Effector memory CD8-positive, alpha-beta T cell (primary cell): Measurements from ENCODE around the gene PGGT1B.

Experiments
- ATAC-seq: fragments of 150-1000 bp; cut with Tn5 transposase; replicated peaks from 2 replicates; pipeline ENCODE4 v1.10.0; 2021; ENCODE audit warnings: mild to moderate bottlenecking, moderate library complexity
- DNase-seq, 3 experiments: peaks; one replicate each; pipeline ENCODE4 v3.0.0; 2021
- H3K27ac Mint-ChIP-seq, 2 donors: one replicate each; pipeline ENCODE4 v1.8.0; 2022; ENCODE audit warnings: mild to moderate bottlenecking in 2 of 2, mixed read lengths in 2 of 2, moderate library complexity in 2 of 2
- H3K27me3 Mint-ChIP-seq, 2 donors: one replicate each; pipeline ENCODE4 v1.8.0; 2022; ENCODE audit warnings: mixed read lengths in 2 of 2
- H3K36me3 Mint-ChIP-seq: one replicate; pipeline ENCODE4 v1.8.0; 2022; ENCODE audit warnings: mild to moderate bottlenecking, moderate library complexity, mixed read lengths; ENCODE audit not compliant: insufficient read depth
- H3K4me1 Mint-ChIP-seq, 2 donors: one replicate each; pipeline ENCODE4 v1.8.0; 2022; ENCODE audit warnings: low read depth in 2 of 2, mixed read lengths in 2 of 2
- H3K4me3 Mint-ChIP-seq, 2 donors: one replicate each; pipeline ENCODE4 v1.8.0; 2022; ENCODE audit warnings: mild to moderate bottlenecking in 2 of 2, mixed read lengths in 2 of 2, moderate library complexity in 2 of 2
- H3K9me3 Mint-ChIP-seq, 2 donors: one replicate each; pipeline ENCODE4 v1.8.0; 2022; ENCODE audit warnings: mixed read lengths in 2 of 2

PGGT1B gene

DNA sequence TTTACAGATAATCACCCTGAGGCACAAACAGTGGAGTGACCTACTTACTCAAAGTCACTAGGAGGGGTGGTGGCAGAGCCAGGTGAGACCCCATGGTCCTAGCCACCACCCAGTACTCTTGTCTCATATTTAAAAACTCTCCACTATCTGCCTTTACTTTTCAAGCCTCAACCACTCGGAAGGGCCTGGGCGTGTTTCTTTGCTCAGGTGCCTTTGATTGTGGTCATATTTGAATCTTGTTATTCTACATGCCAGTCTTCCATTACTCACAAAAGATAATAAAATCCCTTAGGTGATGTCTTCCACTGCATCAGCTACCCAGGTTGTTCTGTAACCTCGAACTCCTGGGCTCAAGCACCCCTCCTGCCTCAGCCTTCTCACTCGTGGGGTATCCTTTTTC is 72.3 kb downstream of the PGGT1B start:
- no peak for DNase-seq
- H3K27ac Mint-ChIP-seq: no peak overlapping the region
- no peaks in the 10 kb centered on the region for H3K4me1 Mint-ChIP-seq
- H3K4me3 Mint-ChIP-seq: no peak overlapping the region
- no peaks in the 10 kb centered on the region for H3K36me3 Mint-ChIP-seq
- peaks cover 12 to 30% of the 10 kb centered on the region in 2 donors for H3K27me3 Mint-ChIP-seq
- H3K9me3 Mint-ChIP-seq: no peaks in the 10 kb centered on the region
- ATAC-seq: no peak

DNA sequence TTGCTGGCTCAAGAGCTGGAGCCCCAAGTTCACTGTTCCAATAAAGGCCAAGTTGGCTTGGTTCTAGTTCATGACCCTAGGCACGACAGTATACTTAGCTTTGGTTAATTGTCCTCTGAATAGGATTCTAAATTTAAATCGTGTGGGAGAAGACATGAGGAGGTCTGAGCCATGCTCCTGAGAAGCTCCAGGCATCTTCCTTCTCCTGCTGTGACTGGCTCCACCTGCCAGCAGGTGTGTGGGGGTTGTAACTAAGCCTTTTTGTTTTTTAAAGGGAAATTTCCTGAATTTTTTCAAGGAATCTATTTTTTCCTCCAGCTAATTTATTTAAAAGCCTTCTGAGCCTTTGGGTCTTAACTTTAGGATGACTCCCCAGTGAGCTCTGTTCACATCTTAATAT is 72.8 kb downstream of the PGGT1B start:
- no peak for DNase-seq
- no peaks in the 10 kb centered on the region for H3K36me3 Mint-ChIP-seq

DNA sequence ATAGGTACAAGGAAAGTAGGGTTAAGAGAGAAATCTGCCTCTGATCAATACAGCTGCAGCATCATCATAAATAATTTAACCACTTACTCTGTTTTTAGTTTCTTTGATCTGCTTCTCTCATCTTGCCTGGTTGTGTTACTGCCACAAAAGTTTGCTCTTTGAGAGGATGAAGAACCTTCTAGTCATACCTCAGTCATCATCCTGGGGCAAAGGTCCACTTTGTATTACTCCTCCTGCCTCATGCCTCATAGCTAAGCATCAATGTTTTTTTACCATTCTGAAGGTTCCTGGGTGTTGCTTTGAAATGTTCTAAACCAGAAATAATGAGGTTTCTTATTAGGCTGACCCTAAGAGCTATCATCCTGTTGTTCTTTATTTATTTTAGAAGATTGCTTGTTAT is 75.9 kb downstream of the PGGT1B start:
- Mint-ChIP-seq H3K9me3 (no peaks in the 10 kb centered on the region), H3K36me3 (no peaks in the 10 kb centered on the region), H3K27ac (no peak overlapping the region), H3K4me1 (no peaks in the 10 kb centered on the region), H3K27me3 (peaks cover 35 to 53% of the 10 kb centered on the region in 2 donors), H3K4me3 (no peak overlapping the region)
- ATAC-seq (no peak), DNase-seq (no peak)

More for the DNA sequence above, 72.8 kb downstream of the PGGT1B start:
- no peak for ATAC-seq
- Mint-ChIP-seq H3K4me3 (no peak overlapping the region), H3K27me3 (peaks cover 17 to 33% of the 10 kb centered on the region in 2 donors), H3K4me1 (no peaks in the 10 kb centered on the region), H3K27ac (no peak overlapping the region), H3K9me3 (no peaks in the 10 kb centered on the region)

DNA sequence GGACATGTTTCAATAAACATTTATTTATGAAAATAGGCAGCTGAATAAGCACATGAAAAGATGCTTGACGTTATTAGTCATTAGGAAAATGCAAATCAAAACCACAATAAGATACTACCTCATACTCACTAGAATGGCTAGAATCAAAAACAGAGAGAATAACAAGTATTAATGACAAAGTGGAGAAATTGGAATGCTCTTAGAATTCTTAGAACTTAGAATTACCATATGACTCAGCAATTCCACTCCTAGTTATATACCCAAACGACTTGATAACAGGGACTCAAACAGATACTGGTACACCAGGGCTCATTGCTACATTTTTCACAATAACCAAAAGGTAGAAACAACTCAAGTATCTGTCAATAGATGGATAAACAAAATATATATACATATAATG is 77.9 kb downstream of the PGGT1B start:
- H3K27ac Mint-ChIP-seq: no peak overlapping the region
- H3K36me3 Mint-ChIP-seq: no peaks in the 10 kb centered on the region
- H3K27me3 Mint-ChIP-seq: peaks cover 55 to 63% of the 10 kb centered on the region in 2 donors
- no peak for ATAC-seq
- H3K4me3 Mint-ChIP-seq: no peak overlapping the region
- DNase-seq: no peak
- H3K4me1 Mint-ChIP-seq: peaks cover 6 to 14% of the 10 kb centered on the region in 2 donors
- H3K9me3 Mint-ChIP-seq: peaks cover 0 to 2% of the 10 kb centered on the region in 2 donors

DNA sequence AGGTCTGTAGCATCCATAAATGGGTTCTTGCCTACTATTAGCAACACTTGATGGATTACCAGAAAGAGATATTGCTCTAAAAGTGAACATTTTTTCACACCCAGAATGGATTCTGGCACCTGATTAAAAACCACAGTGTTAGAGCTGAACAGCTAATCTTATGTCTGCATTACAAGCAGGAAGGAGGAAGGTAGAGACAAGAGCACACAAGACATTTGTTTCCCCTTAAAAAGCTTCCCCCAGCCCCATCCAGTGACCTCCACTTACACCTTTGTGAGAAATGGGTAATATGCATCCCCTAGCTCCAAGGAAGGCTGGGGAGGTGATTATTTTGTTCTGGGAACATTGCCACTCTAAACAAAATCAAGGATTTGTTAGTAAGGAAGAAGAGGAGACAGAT is 80.9 kb downstream of the PGGT1B start:
- Mint-ChIP-seq H3K4me3 (no peak overlapping the region), H3K4me1 (peaks cover 13 to 15% of the 10 kb centered on the region in 2 donors), H3K9me3 (peaks cover 0 to 2% of the 10 kb centered on the region in 2 donors), H3K36me3 (peaks cover 2% of the 10 kb centered on the region), H3K27ac (no peak overlapping the region), H3K27me3 (peaks cover 77 to 83% of the 10 kb centered on the region in 2 donors)
- ATAC-seq (peak; percentile 25), DNase-seq (no peak)

DNA sequence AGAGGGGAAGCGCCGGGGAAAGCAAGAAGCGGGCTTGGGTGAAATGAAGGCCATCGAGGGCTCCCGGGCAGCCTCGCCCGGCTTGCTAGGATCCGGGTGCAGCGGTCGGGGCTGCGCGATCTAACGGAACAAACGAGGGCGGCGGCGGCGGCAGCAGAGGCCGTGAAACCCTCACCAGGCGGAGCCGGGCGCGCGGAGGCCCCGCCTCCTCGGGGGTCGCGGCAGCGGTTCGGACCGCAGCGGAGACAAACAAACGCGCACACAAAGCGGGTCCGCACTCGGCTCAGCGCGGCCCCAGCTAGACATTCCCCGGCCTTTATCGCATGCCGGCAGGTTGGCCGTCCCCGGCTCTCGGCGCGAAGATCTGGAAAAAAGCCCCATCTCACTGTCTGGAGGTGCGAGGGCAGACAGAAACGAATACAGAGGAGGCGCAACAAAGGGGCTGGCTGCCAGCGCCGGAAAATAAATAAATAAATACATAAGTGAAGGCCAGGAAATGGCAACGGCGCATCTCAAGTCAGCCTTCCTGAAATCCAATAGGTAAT is 82.4 kb downstream of the PGGT1B start:
- H3K36me3 Mint-ChIP-seq: peaks cover 2% of the 10 kb centered on the region
- peaks cover 0 to 2% of the 10 kb centered on the region in 2 donors for H3K9me3 Mint-ChIP-seq
- H3K4me3 Mint-ChIP-seq: peak overlapping the region; percentile 90 to 91
- H3K27ac Mint-ChIP-seq: peak overlapping the region in 1 of 2 donors; percentile 81
- peaks cover 78 to 82% of the 10 kb centered on the region in 2 donors for H3K27me3 Mint-ChIP-seq
- peak; percentile 76 for ATAC-seq
- H3K4me1 Mint-ChIP-seq: peaks cover 13 to 15% of the 10 kb centered on the region in 2 donors
- peak in 1 of 3 experiments; percentile 21 for DNase-seq

DNA sequence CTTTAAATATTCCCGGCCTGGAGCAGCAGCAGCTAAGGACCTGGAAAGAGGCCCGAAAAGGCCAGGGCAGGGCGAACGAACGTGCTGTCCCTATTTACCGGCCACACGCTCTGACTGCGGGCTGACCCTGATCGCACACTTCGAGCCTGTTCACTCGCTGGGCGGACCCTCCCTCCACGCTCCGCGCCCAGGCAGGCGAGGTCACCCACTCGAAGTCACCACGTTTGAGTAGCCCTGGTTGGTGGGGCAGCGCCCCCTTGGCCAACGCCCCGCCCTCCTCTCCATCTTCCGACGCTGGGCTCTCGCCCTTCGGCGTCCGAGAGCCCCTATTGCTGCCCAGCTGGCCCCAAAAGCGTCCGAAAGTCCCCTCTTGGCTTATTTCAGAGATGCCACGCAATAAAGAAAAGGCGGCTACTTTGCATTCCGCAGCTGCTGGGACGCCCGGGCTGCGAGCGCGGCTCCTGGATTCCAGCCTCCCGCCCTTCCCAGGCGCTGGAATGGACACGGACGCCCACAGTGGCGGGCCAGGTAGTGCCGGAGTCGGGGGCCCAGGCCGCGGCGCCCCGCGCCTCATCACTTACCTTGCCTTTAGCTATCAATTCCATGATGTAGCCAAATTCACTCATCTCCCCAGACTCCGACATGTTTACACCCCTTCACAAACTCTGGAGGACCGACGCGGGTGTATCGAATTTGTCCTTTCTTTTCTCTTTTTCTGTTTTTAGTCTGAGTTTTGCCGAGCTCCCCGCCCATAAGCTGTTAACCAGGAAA is 83.1 kb downstream of the PGGT1B start:
- Mint-ChIP-seq H3K4me1 (peaks cover 13 to 15% of the 10 kb centered on the region in 2 donors), H3K9me3 (peaks cover 0 to 2% of the 10 kb centered on the region in 2 donors), H3K27ac (peak overlapping the region in 1 of 2 donors; percentile 81), H3K4me3 (peak overlapping the region; percentile 90 to 91), H3K27me3 (peaks cover 78 to 79% of the 10 kb centered on the region in 2 donors), H3K36me3 (peaks cover 2% of the 10 kb centered on the region)
- peak; percentile 22 for ATAC-seq
- no peak for DNase-seq

DNA sequence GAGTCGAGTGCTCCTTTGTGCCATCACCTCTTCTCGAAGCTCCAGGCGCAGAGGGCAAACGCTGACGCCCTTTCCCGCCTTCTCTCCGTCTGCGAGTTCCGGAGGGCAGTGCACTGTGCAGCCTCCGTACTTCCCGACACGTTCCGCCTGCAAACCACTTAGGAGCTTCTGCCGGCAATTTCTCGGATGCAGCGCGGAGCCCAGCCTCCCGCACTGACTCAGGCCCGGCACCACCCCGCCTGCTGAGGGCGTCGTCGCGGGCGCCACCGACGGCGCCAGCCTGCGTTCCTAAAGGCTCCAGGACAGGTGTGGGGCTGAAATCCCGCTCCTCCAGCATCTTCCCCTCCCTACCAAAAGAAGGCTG is 83.7 kb downstream of the PGGT1B start:
- Mint-ChIP-seq H3K36me3 (peaks cover 2% of the 10 kb centered on the region), H3K9me3 (peaks cover 0 to 2% of the 10 kb centered on the region in 2 donors), H3K4me3 (peak overlapping the region in 1 of 2 donors; percentile 91), H3K27me3 (peaks cover 78 to 79% of the 10 kb centered on the region in 2 donors), H3K4me1 (peaks cover 13 to 15% of the 10 kb centered on the region in 2 donors), H3K27ac (no peak overlapping the region)
- DNase-seq (no peak), ATAC-seq (no peak)

DNA sequence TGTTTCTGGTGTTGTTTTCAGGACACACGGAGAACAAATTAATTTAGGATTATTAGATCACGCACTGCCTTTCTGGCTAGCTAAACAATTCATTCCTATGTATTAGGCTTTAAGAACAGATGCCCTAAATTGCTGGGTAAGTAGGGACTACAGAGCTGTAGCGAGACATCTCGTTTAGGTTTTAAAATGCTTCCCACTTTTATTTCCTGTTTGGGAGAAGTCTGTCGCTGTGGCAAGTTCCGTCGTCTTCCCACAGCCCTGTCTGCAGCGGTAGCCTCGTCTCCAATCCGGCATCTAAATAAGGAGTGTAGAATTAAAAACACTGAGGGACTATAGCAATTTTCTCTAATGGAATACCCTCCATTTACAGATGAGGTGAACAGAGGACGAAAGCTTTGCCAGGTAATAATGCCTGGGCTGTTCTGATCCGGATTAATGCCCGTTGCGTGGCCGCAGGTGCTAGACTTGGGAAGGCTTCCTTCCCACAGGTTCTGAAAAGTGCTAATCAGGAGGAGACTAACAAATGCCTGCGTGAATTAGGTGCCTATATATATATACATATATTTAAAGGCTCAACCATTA is 91.7 kb downstream of the PGGT1B start:
- H3K9me3 Mint-ChIP-seq: peaks cover 0 to 4% of the 10 kb centered on the region in 2 donors
- no peak overlapping the region for H3K27ac Mint-ChIP-seq

DNA sequence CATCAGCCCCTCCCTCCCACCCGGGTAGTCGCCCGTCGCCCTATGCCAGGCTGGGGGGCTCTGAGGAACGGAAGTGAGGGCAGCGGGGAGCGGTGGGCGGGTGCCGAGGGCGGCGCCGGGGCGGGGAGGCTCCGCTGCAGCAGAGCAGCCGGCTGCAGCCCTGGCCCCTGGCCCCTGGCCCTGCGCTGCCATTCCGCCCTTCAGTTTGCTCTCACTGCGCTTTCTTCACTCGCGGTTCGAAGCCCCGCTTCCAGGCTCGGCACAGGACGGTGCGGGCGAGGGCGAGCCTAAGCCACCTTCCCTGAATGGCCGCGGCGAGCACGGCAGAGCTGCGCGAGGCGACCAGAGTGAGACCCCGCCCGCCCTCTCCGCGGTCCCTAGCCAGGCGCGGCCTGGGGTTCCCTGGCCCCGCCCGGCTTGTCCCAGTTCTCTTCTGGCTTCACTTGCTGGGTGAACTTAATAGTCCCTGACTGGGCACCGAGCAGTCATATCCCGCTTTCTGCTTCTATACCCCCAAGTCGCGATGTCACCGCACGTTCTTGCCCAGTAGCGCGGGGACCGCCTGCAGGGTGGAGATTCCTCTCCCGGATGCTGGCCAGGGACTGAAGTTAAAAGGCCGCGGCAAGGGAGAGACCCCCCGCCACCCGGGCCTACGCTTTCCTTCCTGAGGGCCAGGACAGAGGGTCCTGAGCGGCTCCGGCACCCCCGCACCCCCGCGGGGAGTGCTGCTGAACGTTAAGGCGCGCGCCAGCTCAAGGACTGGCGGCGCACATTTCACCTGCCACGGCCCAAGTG is 92.3 kb downstream of the PGGT1B start:
- H3K4me1 Mint-ChIP-seq: peaks cover 8 to 16% of the 10 kb centered on the region in 2 donors
- DNase-seq (no peak), ATAC-seq (no peak)
- H3K27me3 Mint-ChIP-seq: peaks cover 65 to 78% of the 10 kb centered on the region in 2 donors
- no peak overlapping the region for H3K27ac Mint-ChIP-seq
- peaks cover 6% of the 10 kb centered on the region for H3K36me3 Mint-ChIP-seq
- H3K9me3 Mint-ChIP-seq: peaks cover 0 to 4% of the 10 kb centered on the region in 2 donors
- peak overlapping the region; percentile 83 to 87 for H3K4me3 Mint-ChIP-seq

More for the DNA sequence above, 91.7 kb downstream of the PGGT1B start:
- ATAC-seq (no peak), DNase-seq (no peak)
- peaks cover 6% of the 10 kb centered on the region for H3K36me3 Mint-ChIP-seq
- peak overlapping the region; percentile 83 to 87 for H3K4me3 Mint-ChIP-seq
- H3K27me3 Mint-ChIP-seq: peaks cover 64 to 71% of the 10 kb centered on the region in 2 donors
- peaks cover 8 to 16% of the 10 kb centered on the region in 2 donors for H3K4me1 Mint-ChIP-seq

DNA sequence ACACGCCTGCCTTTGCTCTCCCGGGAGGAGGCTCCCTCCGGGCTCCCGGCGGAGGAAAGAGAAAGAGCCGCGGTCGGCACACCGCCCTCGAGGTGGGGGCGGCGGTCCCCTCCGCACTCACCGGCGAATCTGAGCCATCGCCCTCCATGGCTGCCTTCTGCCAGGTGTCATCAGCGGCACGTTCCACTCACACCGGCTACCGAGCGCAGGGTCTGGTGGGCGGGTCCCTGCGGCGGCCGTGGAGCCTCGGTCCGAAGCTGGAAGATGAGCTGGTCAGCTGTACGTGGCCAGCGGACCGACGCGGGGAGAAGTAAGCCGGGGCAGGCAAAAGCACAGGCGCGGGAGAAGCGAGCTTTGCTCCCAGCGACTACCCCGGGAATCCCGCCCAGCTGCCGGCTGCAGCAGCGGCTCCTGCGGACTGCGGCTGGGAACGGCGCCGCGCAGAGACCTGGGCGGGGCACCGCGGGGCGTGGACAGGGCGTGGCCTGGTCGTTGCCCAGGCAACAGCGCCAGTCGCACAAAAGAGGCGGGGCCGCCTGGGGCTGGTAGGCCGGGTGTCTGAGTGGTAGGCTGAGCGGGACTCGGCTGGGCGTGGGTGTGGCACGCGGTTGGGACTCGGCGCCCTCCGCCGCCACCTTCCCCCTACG is 93.1 kb downstream of the PGGT1B start, which contains the start of gene TRIM36:
Gene TRIM36, minus strand, starts transcription at position 422 of the 647 bp plus-strand sequence. Its CDS starts 274 bp downstream, at position 148.
- H3K4me1 Mint-ChIP-seq: peaks cover 8 to 16% of the 10 kb centered on the region in 2 donors
- peaks cover 70 to 78% of the 10 kb centered on the region in 2 donors for H3K27me3 Mint-ChIP-seq
- DNase-seq: peak; percentile 84 to 90 (median 87)
- peaks cover 6% of the 10 kb centered on the region for H3K36me3 Mint-ChIP-seq
- H3K27ac Mint-ChIP-seq: peak within 1 kb of the TSS in 1 of 2 donors; percentile 70
- H3K9me3 Mint-ChIP-seq: peaks cover 0 to 4% of the 10 kb centered on the region in 2 donors
- peak within 1 kb of the TSS; percentile 83 to 87 for H3K4me3 Mint-ChIP-seq
- peak; percentile 93 for ATAC-seq

DNA sequence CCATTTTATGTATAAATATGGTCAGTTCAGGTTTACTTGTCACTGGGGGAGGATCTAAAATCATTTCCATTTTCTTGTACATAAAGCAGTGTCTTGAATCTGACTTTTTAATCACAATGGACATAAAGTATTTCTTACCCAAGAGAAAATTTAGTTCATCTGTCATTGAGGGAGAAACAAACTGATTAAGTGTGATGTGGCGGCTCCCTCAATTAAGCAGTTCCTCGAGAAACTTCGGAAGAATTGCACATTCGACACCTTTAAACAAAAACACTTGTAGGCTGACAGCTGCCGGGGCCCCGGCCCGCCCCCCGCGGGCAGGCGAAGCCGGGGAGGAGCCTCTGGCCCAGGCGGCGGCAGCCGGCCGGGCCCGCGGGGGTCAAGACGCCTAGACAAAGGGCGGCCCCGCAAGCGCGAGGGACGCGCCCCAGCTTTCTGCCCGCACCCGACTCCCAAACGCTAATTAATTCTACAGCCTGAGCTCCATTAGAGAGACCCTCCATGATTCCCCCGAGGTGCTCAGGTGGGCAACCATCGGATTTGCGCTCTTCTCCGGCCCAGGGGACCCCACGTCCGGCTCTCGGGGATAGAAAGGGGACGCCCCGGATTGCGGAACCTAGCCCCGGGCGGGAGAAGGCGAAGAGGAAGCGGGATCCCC is 93.7 kb downstream of the PGGT1B start:
- peaks cover 0 to 4% of the 10 kb centered on the region in 2 donors for H3K9me3 Mint-ChIP-seq
- ATAC-seq (no peak), DNase-seq (no peak)
- H3K27ac Mint-ChIP-seq: peak overlapping the region in 1 of 2 donors; percentile 70
- H3K4me3 Mint-ChIP-seq: peak overlapping the region; percentile 83 to 87
- peaks cover 6% of the 10 kb centered on the region for H3K36me3 Mint-ChIP-seq
- peaks cover 70 to 73% of the 10 kb centered on the region in 2 donors for H3K27me3 Mint-ChIP-seq
- peaks cover 8 to 16% of the 10 kb centered on the region in 2 donors for H3K4me1 Mint-ChIP-seq
